Uterus (tissue), 2 donors: Measurements from ENCODE around the gene PTCH1.

ENCODE experiments used
- POLR2A ChIP-seq, 2 donors: fragments of 450-650 bp; IDR thresholded peaks; one replicate each; pipeline ENCODE4 v1.6.1; 2016; ENCODE audit warnings: antibody characterized with exemption in 2 of 2, mild to moderate bottlenecking in 1 of 2, moderate library complexity in 1 of 2
- TF ChIP-seq, protein P1 (sequence below), 4 experiments: fragments of 200-600 bp in 2 of 4; fragments of 450-650 bp in 2 of 4; sonication (generic) in 2 of 4; IDR thresholded peaks; one replicate each; pipeline ENCODE4 v1.5.1; 2016 to 2019; ENCODE audit warnings: antibody characterized with exemption in 4 of 4, mild to moderate bottlenecking in 2 of 4, moderate library complexity in 1 of 4

DNA sequence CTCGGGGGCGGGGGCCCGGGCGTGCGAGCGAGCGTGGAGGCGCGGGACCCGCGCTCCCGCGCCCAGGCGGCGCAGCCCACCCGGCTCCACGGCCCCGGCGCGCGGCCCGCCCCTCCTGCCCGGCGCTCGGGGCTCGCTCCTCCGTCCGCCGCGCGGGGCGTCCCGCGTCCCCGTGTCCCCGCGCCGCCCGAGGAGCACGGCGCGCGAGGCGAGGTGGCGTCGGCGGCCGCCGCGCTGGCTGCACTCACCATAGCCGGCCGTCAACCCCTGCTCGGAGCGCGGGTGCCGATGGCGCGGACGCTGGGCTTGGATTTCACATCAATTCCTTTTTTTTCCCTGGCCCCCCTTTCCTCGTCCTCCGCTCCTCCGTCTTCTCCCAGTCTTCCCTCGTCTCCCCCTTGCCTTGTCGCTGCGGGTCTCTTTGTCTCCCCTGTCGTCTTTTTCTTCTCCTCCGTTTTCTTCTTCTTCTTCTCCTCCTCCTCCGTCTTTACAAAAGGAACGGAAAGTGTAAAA, 494 bp downstream of the PTCH1 start:
- no peak for TF ChIP-seq POLR2A (IDR thresholded peaks at IDR 0.05)
- TF ChIP-seq, protein P1, sequence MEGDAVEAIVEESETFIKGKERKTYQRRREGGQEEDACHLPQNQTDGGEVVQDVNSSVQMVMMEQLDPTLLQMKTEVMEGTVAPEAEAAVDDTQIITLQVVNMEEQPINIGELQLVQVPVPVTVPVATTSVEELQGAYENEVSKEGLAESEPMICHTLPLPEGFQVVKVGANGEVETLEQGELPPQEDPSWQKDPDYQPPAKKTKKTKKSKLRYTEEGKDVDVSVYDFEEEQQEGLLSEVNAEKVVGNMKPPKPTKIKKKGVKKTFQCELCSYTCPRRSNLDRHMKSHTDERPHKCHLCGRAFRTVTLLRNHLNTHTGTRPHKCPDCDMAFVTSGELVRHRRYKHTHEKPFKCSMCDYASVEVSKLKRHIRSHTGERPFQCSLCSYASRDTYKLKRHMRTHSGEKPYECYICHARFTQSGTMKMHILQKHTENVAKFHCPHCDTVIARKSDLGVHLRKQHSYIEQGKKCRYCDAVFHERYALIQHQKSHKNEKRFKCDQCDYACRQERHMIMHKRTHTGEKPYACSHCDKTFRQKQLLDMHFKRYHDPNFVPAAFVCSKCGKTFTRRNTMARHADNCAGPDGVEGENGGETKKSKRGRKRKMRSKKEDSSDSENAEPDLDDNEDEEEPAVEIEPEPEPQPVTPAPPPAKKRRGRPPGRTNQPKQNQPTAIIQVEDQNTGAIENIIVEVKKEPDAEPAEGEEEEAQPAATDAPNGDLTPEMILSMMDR (IDR thresholded peaks at IDR 0.05): no peak
